ENCODE results near the gene SEC14L3. TPM values are rescaled to one million over a fixed set of nuclear protein-coding genes. Genes with fewer than 3 reads are reported as not detected.

Gene SEC14L3
- total RNA-seq, 1 experiment from 2014 or later = not detected

- no peak overlapping the region for H2BK120ac ChIP-seq (ENCODE audit: low read depth, low read length, poor library complexity, severe bottlenecking)
- H3K18ac ChIP-seq (ENCODE audit: insufficient read length, low read depth, low read length) = no peak overlapping the region
- DNase-seq = no peak
- H2AK5ac ChIP-seq (ENCODE audit: insufficient read length, low read length) = no peak overlapping the region
- H3K27ac ChIP-seq (ENCODE audit: insufficient read length, low read depth, low read length) = no peak overlapping the region
- H3T11ph ChIP-seq (ENCODE audit: low read length) = no peak overlapping the region
- Mint-ChIP-seq H3K27me3 (ENCODE audit: low read depth) (peaks cover 8% of the 10 kb centered on the region), H3K9me3 (no peaks in the 10 kb centered on the region; a peak in 1 of 5 replicates), H3K36me3 (ENCODE audit: insufficient read depth in 1 of 3, low read depth in 3 of 3) (no peaks in the 10 kb centered on the region), H3K27ac (peak overlapping the region in 1 of 3 experiments; percentile 83; a peak in 1 of 7 replicates), H3K4me1 (peaks cover 0 to 6% of the 10 kb centered on the region in 2 experiments; a peak in 3 of 4 replicates), H3K4me3 (no peak overlapping the region)
- no peak overlapping the region for H4K5ac ChIP-seq (ENCODE audit: insufficient read length, low read depth, low read length)
- no peak overlapping the region for H3K23ac ChIP-seq (ENCODE audit: insufficient read length, low read depth, low read length)
- TF ChIP-seq CTCF (conservative IDR thresholded peaks at IDR 0.05) = no peak
- H4K8ac ChIP-seq (replicated peaks; ENCODE audit: insufficient read length, low read depth, low read length) = no peak overlapping the region
- no peak overlapping the region for H2BK5ac ChIP-seq (ENCODE audit: insufficient read length, low read length)
- H2AFZ ChIP-seq (ENCODE audit: low read length) = no peak overlapping the region
- no peak overlapping the region for H3K9ac ChIP-seq (ENCODE audit: extremely low read depth, insufficient read length, low read length)
- H3K4ac ChIP-seq (ENCODE audit: low read depth, low read length) = no peak overlapping the region
- H4K91ac ChIP-seq (ENCODE audit: insufficient read length, low read depth, low read length) = no peak overlapping the region
- H3K9me3 ChIP-seq (ENCODE audit: control insufficient read depth, low read depth, low read length) = no peaks in the 10 kb centered on the region
- H3K79me2 ChIP-seq (ENCODE audit: insufficient read depth, low read length) = no peaks in the 10 kb centered on the region
- no peak overlapping the region for H3K56ac ChIP-seq (ENCODE audit: insufficient read length, low read depth, low read length)
- H3K23me2 ChIP-seq (ENCODE audit: insufficient read length, low read depth, low read length, poor library complexity, severe bottlenecking) = no peaks in the 10 kb centered on the region
- no peak overlapping the region for H2BK15ac ChIP-seq (ENCODE audit: low read depth, low read length)
- H3K14ac ChIP-seq (ENCODE audit: insufficient read depth, low read length) = no peak overlapping the region
- no peak overlapping the region for H2BK12ac ChIP-seq (ENCODE audit: insufficient read length, low read depth, low read length)
- no peaks in the 10 kb centered on the region for H3K4me1 ChIP-seq (ENCODE audit: insufficient read depth, low read length)
- WGBS (ENCODE audit: extremely low coverage, insufficient read length, low lambda C conversion rate) = no CpG with 5 or more reads among the region's 8 CpGs
- H2BK20ac ChIP-seq (ENCODE audit: low read depth, low read length, poor library complexity, severe bottlenecking) = no peak overlapping the region
- no peak overlapping the region for H3K4me2 ChIP-seq (ENCODE audit: insufficient read depth, insufficient read length, low read length)
- no peaks in the 10 kb centered on the region for H3K27me3 ChIP-seq (ENCODE audit: insufficient read depth, low read length)
- H3K79me1 ChIP-seq (ENCODE audit: insufficient read depth, low read depth, low read length, poor library complexity, severe bottlenecking) = no peaks in the 10 kb centered on the region
- H4K20me1 ChIP-seq (ENCODE audit: control insufficient read depth, insufficient read depth, insufficient read length) = no peaks in the 10 kb centered on the region
Observed at GRCh38 chr22:30486661-30487115, 14.9 kb upstream of the SEC14L3 start.

All from H9 (cell line).